Stomach (tissue), 9 donors: Measurements from ENCODE around the gene BSN. TPM values are rescaled to one million over a fixed set of nuclear protein-coding genes. Genes with fewer than 3 reads are reported as not detected.

Experiments used
- DNase-seq, 2 donors: peaks; one replicate each; pipeline versions ENCODE4 v3.0.0 to v3.0.0-alpha.2; 2013 to 2019
- H3K27ac ChIP-seq, 5 donors: fragments of 200-600 bp in 4 of 5; sonication (generic) in 4 of 5; one replicate each; pipeline ENCODE4 v1.5.1; 2013 to 2019; ENCODE audit warnings: mild to moderate bottlenecking in 1 of 5, moderate library complexity in 1 of 5
- H3K27me3 ChIP-seq, 3 donors: fragments of 200-600 bp; sonication (generic); one replicate each; pipeline ENCODE4 v1.5.1; 2017 to 2019; ENCODE audit warnings: mixed run types in 1 of 3
- H3K36me3 ChIP-seq, 4 donors: fragments of 200-600 bp; sonication (generic); 1 replicate in 3 of 4; 2 replicates in 1 of 4; pipeline ENCODE4 v1.5.1; 2016 to 2019
- H3K4me1 ChIP-seq, 4 donors: fragments of 200-600 bp; sonication (generic); one replicate each; pipeline ENCODE4 v1.5.1; 2016 to 2019
- H3K4me3 ChIP-seq, 4 donors: fragments of 200-600 bp; sonication (generic) in 3 of 4; one replicate each; pipeline ENCODE4 v1.5.1; 2016 to 2019; ENCODE audit warnings: mild to moderate bottlenecking in 1 of 4
- H3K9me3 ChIP-seq, 4 donors: fragments of 200-600 bp; sonication (generic); one replicate each; pipeline ENCODE4 v1.5.1; 2016 to 2019
- EP300 ChIP-seq: sonication (generic); formaldehyde crosslinking; IDR thresholded peaks from one replicate; pipeline ENCODE4 v1.6.1; 2017; ENCODE audit warnings: antibody characterized with exemption
- POLR2A ChIP-seq, 4 donors: fragments of 450-650 bp; IDR thresholded peaks; one replicate each; pipeline ENCODE4 v1.6.1; 2016; ENCODE audit warnings: antibody characterized with exemption in 4 of 4, control low read depth in 2 of 4, mild to moderate bottlenecking in 1 of 4, moderate library complexity in 1 of 4
- POLR2AphosphoS5 ChIP-seq, 3 donors: sonication (generic); formaldehyde crosslinking; IDR thresholded peaks; one replicate each; pipeline ENCODE4 v1.6.1; 2016; ENCODE audit warnings: antibody characterized with exemption in 3 of 3
- WGBS, 5 donors: extraction: QIAGEN DNeasy Blood & Tissue Kit in 3 of 5; methylation state at CpG; one replicate each; pipeline versions ENCODE4 v1.1.5 to v1.1.7; 2013 to 2018; 5-methylcytosine and 5-hydroxymethylcytosine counted together
- intact Hi-C: fragments of 100-400 bp; cut with DNase I; formaldehyde crosslinking; loops from one replicate; pipeline ENCODE4 v1.15.1; 2023; ENCODE audit warnings: low total_unique reads
- polyA plus RNA-seq, 3 donors: library from polyadenylated mRNA; stranded (reverse); fragments of 200-250 nt; gene quantifications; one replicate each; pipeline ENCODE4 v1.2.3, GENCODE V29; 2013
- total RNA-seq, 5 donors: library from RNA; depleted of rRNA; stranded (reverse); fragments of >200 nt; gene quantifications; one replicate each; pipeline versions ENCODE4 v1.1.0 to v1.2.3, GENCODE V29; 2014 to 2016
- TF ChIP-seq, protein P1 (sequence below), 7 experiments: fragments of 450-650 bp in 4 of 7; fragments of 200-600 bp in 3 of 7; sonication (generic) in 3 of 7; IDR thresholded peaks; one replicate each; pipeline ENCODE4 v1.5.1; 2016 to 2019; ENCODE audit warnings: antibody characterized with exemption in 7 of 7, control low read depth in 2 of 7, mild to moderate bottlenecking in 1 of 7
- donor health status: healthy with polysubstance abuse.
- donor health status: Bipolar disorder and iron deficiency.
- donor health status: healthy.

The BSN gene
- total and polyA plus RNA-seq, 8 donors = 0.03 to 4.5 (median 0.77) TPM; not detected in 2

- 65 to 79% (median 77%) methylated on average over 2 to 3 of the region's 3 CpGs for WGBS, 5 donors
Observed at GRCh38 chr3:49648354-49649019, 94.2 kb downstream of the BSN start.

GRCh38 chr3:49649576-49649975 is 95.3 kb downstream of the BSN start:
- Histone ChIP-seq H3K27ac (no peak overlapping the region), H3K9me3 (no peaks in the 10 kb centered on the region), H3K4me3 (no peak overlapping the region), H3K4me1 (peaks cover 0 to 8% (median 0%) of the 10 kb centered on the region in 4 donors), H3K27me3 (no peaks in the 10 kb centered on the region), H3K36me3 (no peaks in the 10 kb centered on the region)
- intact Hi-C loops = no loop called here
- 90 to 100% (median 93%) methylated on average over 1 of the region's 1 CpG; no CpG with 5 or more reads in 1 of the 5 donors for WGBS, 5 donors
- TF ChIP-seq POLR2A (IDR thresholded peaks at IDR 0.05) = no peak
- TF ChIP-seq, protein P1, sequence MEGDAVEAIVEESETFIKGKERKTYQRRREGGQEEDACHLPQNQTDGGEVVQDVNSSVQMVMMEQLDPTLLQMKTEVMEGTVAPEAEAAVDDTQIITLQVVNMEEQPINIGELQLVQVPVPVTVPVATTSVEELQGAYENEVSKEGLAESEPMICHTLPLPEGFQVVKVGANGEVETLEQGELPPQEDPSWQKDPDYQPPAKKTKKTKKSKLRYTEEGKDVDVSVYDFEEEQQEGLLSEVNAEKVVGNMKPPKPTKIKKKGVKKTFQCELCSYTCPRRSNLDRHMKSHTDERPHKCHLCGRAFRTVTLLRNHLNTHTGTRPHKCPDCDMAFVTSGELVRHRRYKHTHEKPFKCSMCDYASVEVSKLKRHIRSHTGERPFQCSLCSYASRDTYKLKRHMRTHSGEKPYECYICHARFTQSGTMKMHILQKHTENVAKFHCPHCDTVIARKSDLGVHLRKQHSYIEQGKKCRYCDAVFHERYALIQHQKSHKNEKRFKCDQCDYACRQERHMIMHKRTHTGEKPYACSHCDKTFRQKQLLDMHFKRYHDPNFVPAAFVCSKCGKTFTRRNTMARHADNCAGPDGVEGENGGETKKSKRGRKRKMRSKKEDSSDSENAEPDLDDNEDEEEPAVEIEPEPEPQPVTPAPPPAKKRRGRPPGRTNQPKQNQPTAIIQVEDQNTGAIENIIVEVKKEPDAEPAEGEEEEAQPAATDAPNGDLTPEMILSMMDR (IDR thresholded peaks at IDR 0.05) = no peak
- DNase-seq = no peak

More at GRCh38 chr3:49648354-49649019, 94.2 kb downstream of the BSN start:
- intact Hi-C loops = no loop called here
- H3K27me3 ChIP-seq = no peaks in the 10 kb centered on the region
- H3K4me1 ChIP-seq = peaks cover 0 to 8% (median 0%) of the 10 kb centered on the region in 4 donors
- peak overlapping the region in 1 of 5 donors; percentile 20 for H3K27ac ChIP-seq
- DNase-seq = no peak
- no peak overlapping the region for H3K4me3 ChIP-seq
- no peaks in the 10 kb centered on the region for H3K36me3 ChIP-seq
- TF ChIP-seq POLR2AphosphoS5 (IDR thresholded peaks at IDR 0.05) (no peak), EP300 (no peak), POLR2A (IDR thresholded peaks at IDR 0.05) (no peak)
- TF ChIP-seq, protein P1 (IDR thresholded peaks at IDR 0.05) = no peak
- H3K9me3 ChIP-seq = no peaks in the 10 kb centered on the region

- Histone ChIP-seq H3K4me3 (no peak overlapping the region), H3K9me3 (no peaks in the 10 kb centered on the region), H3K27me3 (no peaks in the 10 kb centered on the region), H3K4me1 (peaks cover 0 to 8% (median 0%) of the 10 kb centered on the region in 4 donors), H3K27ac (no peak overlapping the region), H3K36me3 (no peaks in the 10 kb centered on the region)
- DNase-seq = no peak
- TF ChIP-seq POLR2A (IDR thresholded peaks at IDR 0.05) (no peak), EP300 (no peak), POLR2AphosphoS5 (IDR thresholded peaks at IDR 0.05) (no peak)
- TF ChIP-seq, protein P1 (IDR thresholded peaks at IDR 0.05) = no peak
- WGBS, 5 donors = 65 to 92% (median 75%) methylated on average over 1 of the region's 1 CpG
- intact Hi-C loops = no loop called here
Observed at GRCh38 chr3:49650177-49650576, 95.9 kb downstream of the BSN start.

GRCh38 chr3:49650637-49651036 is 96.4 kb downstream of the BSN start:
- no peaks in the 10 kb centered on the region for H3K9me3 ChIP-seq
- intact Hi-C loops = no loop called here
- TF ChIP-seq POLR2A (IDR thresholded peaks at IDR 0.05) = no peak
- TF ChIP-seq, protein P1 (IDR thresholded peaks at IDR 0.05) = no peak
- TF ChIP-seq EP300 = no peak
- TF ChIP-seq POLR2AphosphoS5 (IDR thresholded peaks at IDR 0.05) = no peak

More at GRCh38 chr3:49650637-49651036, 96.4 kb downstream of the BSN start:
- Histone ChIP-seq H3K4me3 (no peak overlapping the region), H3K4me1 (peaks cover 0 to 8% (median 0%) of the 10 kb centered on the region in 4 donors), H3K27me3 (no peaks in the 10 kb centered on the region), H3K27ac (no peak overlapping the region), H3K36me3 (no peaks in the 10 kb centered on the region)
- 67 to 74% (median 71%) methylated on average over 8 of the region's 8 CpGs for WGBS, 5 donors
- DNase-seq = no peak
